ENCODE measurements around the gene ZDHHC13. TPM values are rescaled to one million over a fixed set of nuclear protein-coding genes. Genes with fewer than 3 reads are reported as not detected.

The ZDHHC13 gene, protein sequence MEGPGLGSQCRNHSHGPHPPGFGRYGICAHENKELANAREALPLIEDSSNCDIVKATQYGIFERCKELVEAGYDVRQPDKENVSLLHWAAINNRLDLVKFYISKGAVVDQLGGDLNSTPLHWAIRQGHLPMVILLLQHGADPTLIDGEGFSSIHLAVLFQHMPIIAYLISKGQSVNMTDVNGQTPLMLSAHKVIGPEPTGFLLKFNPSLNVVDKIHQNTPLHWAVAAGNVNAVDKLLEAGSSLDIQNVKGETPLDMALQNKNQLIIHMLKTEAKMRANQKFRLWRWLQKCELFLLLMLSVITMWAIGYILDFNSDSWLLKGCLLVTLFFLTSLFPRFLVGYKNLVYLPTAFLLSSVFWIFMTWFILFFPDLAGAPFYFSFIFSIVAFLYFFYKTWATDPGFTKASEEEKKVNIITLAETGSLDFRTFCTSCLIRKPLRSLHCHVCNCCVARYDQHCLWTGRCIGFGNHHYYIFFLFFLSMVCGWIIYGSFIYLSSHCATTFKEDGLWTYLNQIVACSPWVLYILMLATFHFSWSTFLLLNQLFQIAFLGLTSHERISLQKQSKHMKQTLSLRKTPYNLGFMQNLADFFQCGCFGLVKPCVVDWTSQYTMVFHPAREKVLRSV
- 4.4 TPM for polyA plus RNA-seq (2012; ENCODE audit: low read depth, missing spikeins)

DNA sequence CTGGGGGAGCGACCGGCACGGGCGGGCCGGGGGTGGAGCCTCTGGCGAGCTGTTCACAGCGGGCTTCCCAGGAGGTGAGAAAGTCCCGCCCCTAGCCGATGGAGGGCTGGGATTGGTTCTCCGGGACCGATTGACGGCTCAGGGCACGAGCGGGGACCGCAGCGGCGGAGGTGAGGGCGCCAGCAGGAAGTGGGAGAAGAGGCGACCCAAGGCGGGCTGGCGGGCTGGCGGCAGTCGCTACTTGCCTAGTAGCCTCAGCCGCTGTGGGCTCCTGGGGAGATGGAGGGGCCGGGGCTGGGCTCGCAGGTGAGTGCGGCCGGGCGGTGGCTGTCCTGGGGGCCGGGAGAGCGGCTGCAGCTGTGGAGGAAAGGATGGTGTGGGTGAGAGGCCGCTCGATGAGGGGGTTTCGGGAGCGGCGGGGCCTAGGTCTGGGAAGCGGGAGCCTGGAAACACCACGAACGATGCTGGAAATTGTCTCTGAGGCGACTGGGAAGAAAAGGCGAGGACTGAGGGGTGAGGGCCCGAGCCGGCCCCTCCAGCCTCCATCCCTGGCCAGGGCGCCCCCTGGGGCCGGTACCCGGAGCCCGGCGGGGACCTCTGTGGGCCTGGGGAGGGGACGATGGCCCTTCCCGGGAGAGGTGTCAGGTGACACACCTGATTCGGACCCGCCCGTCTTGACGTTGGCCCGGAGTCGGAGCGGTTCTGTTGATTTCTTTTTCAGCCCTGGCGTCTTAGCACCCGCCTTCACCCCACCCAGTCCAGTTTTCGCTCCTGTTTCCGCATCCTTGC, at the start of gene ZDHHC13:
Gene ZDHHC13 (plus strand): TSS at position 198 of the 789 bp plus-strand sequence. CDS start 82 bp downstream, at position 280.
- peak; percentile 54; the same call in 1 of the 2 replicates for TF ChIP-seq POLR2A (IDR thresholded peaks at IDR 0.05; ENCODE audit: low read depth, low read length)
- peak; percentile 66 for TF ChIP-seq SPI1 (IDR thresholded peaks at IDR 0.05; ENCODE audit: low read depth, low read length)
- peak; percentile 43; the same call in 1 of the 2 replicates for TF ChIP-seq TAF1 (IDR thresholded peaks at IDR 0.05; ENCODE audit: low read depth, low read length)
- TF ChIP-seq POLR2AphosphoS5 (IDR thresholded peaks at IDR 0.05; ENCODE audit: low read depth, low read length) = peak; percentile 71; the same call in 1 of the 2 replicates
- TF ChIP-seq POU2F2 (IDR thresholded peaks at IDR 0.05; ENCODE audit: low read depth, low read length) = 0 out of 2 replicates have a peak, but pooled peaks have one; percentile 34
- no peak for TF ChIP-seq PAX5 (IDR thresholded peaks at IDR 0.05; ENCODE audit: insufficient read depth, low read length, severe bottlenecking)
- DNase-seq (ENCODE audit: insufficient read length, low spot score) = peak; percentile 99
- FAIRE-seq = peak; percentile 97

DNA sequence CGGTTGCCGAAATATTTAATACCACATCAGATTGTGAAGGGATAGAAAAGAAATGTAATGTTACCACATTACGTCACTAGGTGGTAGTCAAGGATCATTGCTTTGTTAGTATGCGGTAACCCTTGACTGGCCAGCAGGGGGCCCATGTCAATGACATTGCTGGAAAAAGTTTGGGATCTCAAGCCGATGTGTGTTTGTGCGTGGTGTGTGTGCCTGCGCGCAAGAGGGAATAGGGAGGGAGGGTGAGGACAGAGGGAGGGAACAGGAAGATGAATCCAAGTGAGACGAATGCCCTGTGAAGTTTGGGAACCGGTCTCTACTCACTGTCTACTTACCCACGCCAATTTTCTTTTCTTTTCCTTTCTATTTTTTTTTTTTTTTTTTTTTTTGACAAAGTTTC, 45.7 kb upstream of the ZDHHC13 start:
- TF ChIP-seq POLR2AphosphoS5 (IDR thresholded peaks at IDR 0.05; ENCODE audit: low read depth, low read length) = no peak
- TF ChIP-seq TAF1 (IDR thresholded peaks at IDR 0.05; ENCODE audit: low read depth, low read length) = no peak
- TF ChIP-seq SPI1 (IDR thresholded peaks at IDR 0.05; ENCODE audit: low read depth, low read length) = no peak
- TF ChIP-seq PAX5 (IDR thresholded peaks at IDR 0.05; ENCODE audit: insufficient read depth, low read length, severe bottlenecking) = no peak
- TF ChIP-seq POLR2A (IDR thresholded peaks at IDR 0.05; ENCODE audit: low read depth, low read length) = no peak
- no peak for TF ChIP-seq POU2F2 (IDR thresholded peaks at IDR 0.05; ENCODE audit: low read depth, low read length)
- DNase-seq (ENCODE audit: insufficient read length, low spot score) (peak; percentile 36), FAIRE-seq (peak; percentile 98)

DNA sequence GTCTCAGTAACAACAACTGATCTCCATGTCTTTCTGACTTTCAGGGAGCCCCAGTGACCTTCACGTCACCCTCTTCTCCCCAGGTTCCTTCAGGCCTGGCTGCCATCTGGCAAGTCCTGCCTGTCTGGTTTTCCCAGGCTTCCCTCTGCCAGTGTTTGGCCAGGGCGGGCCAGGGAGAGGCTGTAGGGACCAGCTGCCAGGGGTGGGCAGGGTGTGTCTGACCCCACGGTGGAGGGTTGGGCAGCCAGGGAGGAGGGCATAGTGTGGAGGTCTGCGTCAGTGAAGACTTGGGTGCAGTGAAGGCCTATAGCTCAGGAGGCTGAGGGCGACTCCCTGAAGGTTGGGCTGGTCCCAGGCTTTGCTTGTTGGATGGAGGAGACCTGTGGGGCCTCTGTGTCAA, 44.5 kb upstream of the ZDHHC13 start:
- no peak for DNase-seq (ENCODE audit: insufficient read length, low spot score)
- TF ChIP-seq TAF1 (IDR thresholded peaks at IDR 0.05; ENCODE audit: low read depth, low read length) = no peak
- no peak for TF ChIP-seq SPI1 (IDR thresholded peaks at IDR 0.05; ENCODE audit: low read depth, low read length)
- TF ChIP-seq POLR2A (IDR thresholded peaks at IDR 0.05; ENCODE audit: low read depth, low read length) = no peak
- TF ChIP-seq POLR2AphosphoS5 (IDR thresholded peaks at IDR 0.05; ENCODE audit: low read depth, low read length) = no peak
- FAIRE-seq = no peak

DNA sequence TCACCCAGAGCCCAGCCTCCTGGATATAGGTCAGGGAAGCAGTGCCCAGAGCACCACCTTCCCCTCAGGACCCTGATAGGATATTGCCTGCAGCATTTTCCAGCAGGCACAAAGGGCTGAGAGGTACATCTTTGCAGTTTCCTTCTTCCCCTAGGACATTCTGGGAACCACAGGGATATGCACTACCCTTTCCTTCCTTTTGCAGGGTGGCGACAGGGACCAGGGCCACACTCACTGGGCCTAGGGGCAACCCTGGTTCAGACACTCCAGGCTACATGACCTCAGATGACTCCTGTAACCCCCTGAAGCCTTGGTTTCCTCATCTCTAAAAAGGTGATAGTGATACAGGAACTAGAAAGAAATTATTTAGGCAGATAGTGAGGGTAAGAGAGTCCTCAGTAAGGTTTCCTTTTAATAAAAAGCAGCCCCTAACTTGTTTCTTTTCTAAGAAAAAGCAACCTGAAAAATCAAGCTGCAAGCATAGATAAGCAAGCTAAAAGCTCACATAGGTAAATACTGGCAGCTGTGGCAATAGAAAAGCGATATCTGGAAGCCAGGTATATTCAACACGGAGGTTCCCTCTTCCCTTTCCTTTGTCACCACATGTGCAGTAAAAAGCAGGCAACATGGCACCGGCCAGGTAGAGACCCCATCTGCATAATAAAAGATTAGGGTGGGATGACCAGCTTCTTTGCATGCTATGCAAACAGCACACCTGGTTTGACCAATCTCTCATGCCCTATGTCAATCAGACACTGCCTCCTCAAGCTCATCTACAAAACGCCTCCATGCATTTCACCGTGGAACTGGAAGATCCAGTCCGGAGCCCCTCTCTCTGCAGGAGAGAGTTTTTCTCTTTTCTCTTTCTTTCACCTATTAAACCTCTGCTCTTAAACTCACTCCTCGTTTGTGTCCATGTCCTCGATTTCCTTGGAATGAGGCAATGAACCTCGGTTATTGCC, 43.2 kb upstream of the ZDHHC13 start:
- no peak for TF ChIP-seq POLR2AphosphoS5 (IDR thresholded peaks at IDR 0.05; ENCODE audit: low read depth, low read length)
- no peak for TF ChIP-seq POU2F2 (IDR thresholded peaks at IDR 0.05; ENCODE audit: low read depth, low read length)
- TF ChIP-seq SPI1 (IDR thresholded peaks at IDR 0.05; ENCODE audit: low read depth, low read length) = no peak
- no peak for TF ChIP-seq PAX5 (IDR thresholded peaks at IDR 0.05; ENCODE audit: insufficient read depth, low read length, severe bottlenecking)
- no peak for TF ChIP-seq TAF1 (IDR thresholded peaks at IDR 0.05; ENCODE audit: low read depth, low read length)
- no peak for TF ChIP-seq POLR2A (IDR thresholded peaks at IDR 0.05; ENCODE audit: low read depth, low read length)
- no peak for DNase-seq (ENCODE audit: insufficient read length, low spot score)
- no peak for FAIRE-seq

DNA sequence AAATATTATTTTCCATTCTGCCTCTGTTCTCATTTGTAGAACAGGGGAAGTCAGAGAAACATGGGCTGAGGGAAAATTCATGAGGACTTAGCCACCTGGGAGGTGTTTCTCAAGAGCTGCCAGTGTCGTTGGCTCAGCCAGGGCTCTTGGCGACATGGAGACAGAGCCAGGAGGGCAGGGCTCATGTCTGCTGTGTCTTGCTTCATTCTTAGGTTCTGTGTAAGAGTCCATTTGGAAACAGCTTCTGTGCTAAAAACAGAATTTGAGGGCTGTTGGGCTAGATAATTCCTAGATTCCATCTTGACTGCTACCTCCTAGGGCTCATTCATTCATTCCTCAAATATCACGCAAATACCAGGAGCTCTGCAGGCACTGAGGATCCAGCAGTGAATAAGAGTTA, 41.3 kb upstream of the ZDHHC13 start:
- no peak for TF ChIP-seq TAF1 (IDR thresholded peaks at IDR 0.05; ENCODE audit: low read depth, low read length)
- FAIRE-seq (no peak), DNase-seq (ENCODE audit: insufficient read length, low spot score) (no peak)

DNA sequence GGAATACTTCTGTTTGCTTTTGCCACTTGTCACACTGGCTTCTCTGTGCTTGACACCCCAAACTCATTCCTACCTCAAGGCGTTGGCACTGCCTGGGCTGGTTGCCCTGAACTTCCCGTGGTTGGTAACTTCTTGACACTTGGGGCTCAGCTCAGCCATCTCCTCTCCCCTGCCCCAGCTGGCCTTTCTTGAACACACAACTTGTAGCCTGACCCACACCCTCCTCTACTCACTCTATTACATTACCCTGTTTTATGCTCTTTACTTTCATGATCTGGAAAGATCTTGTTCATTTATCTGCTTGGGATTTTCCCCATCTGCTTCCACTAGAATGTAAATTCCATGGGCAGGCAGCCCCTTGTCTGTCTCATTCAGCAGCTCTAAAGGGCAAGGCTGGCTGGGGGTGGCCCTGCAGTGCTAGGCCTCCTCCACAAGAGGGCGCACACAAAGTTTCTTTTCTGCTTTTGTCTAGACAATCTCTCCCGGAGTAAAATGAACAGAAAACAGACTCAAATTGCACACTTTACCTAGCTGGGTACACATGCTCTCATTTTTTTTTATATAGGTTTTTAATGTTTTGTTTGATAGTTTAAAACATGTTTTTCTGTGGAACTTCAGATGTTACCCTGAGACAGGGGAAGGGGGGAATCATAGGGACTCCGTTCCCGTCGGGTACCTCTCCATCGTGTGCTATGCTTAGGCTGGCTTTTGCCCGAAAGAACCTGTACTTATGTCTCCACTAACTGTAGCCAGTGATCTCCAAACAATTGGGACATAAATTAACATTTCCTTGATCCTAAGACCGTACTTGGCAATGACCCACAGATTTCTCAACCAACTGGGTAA, 40.0 kb upstream of the ZDHHC13 start:
- no peak for TF ChIP-seq POLR2AphosphoS5 (IDR thresholded peaks at IDR 0.05; ENCODE audit: low read depth, low read length)
- TF ChIP-seq SPI1 (IDR thresholded peaks at IDR 0.05; ENCODE audit: low read depth, low read length) = no peak
- no peak for TF ChIP-seq PAX5 (IDR thresholded peaks at IDR 0.05; ENCODE audit: insufficient read depth, low read length, severe bottlenecking)
- TF ChIP-seq POLR2A (IDR thresholded peaks at IDR 0.05; ENCODE audit: low read depth, low read length) = no peak
- TF ChIP-seq POU2F2 (IDR thresholded peaks at IDR 0.05; ENCODE audit: low read depth, low read length) = no peak
- no peak for TF ChIP-seq TAF1 (IDR thresholded peaks at IDR 0.05; ENCODE audit: low read depth, low read length)
- peak; percentile 41 for DNase-seq (ENCODE audit: insufficient read length, low spot score)
- FAIRE-seq = peak; percentile 76

DNA sequence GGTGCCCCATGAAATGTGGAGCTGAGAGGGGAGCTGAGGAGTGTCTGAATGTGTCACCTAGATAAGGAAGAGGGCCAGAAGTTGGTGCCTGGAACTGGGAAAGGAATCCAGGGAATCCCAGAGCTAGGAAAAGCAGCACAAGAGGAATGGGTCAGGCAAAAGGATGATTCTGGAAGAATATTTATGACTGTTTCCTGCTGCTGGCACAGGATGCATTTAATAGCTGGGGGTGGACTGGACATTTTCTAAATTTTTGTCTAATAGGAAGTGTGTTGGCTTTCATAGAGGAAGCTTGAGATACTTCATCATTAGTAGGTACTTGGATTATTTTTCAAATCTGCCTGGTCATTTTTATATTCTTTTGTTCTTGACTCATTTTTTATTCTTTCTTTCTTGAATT, 39.0 kb upstream of the ZDHHC13 start:
- FAIRE-seq (no peak), DNase-seq (ENCODE audit: insufficient read length, low spot score) (no peak)
- TF ChIP-seq TAF1 (IDR thresholded peaks at IDR 0.05; ENCODE audit: low read depth, low read length) = no peak
- no peak for TF ChIP-seq POLR2A (IDR thresholded peaks at IDR 0.05; ENCODE audit: low read depth, low read length)
- TF ChIP-seq SPI1 (IDR thresholded peaks at IDR 0.05; ENCODE audit: low read depth, low read length) = no peak
- TF ChIP-seq POU2F2 (IDR thresholded peaks at IDR 0.05; ENCODE audit: low read depth, low read length) = no peak
- TF ChIP-seq POLR2AphosphoS5 (IDR thresholded peaks at IDR 0.05; ENCODE audit: low read depth, low read length) = no peak
- no peak for TF ChIP-seq PAX5 (IDR thresholded peaks at IDR 0.05; ENCODE audit: insufficient read depth, low read length, severe bottlenecking)
